Right atrium auricular region (tissue), 2 donors: ENCODE results near the gene C2orf81. TPM values are rescaled to one million over a fixed set of nuclear protein-coding genes. Genes with fewer than 3 reads are reported as not detected.
A peak's percentile ranks its signal among the peaks of the same experiment; 100 is the strongest.

Experiments
- DNase-seq: peaks from one replicate; pipeline ENCODE4 v3.0.0-alpha.2; 2019; ENCODE audit warnings: low spot score
- H3K27ac ChIP-seq, 2 donors: fragments of 200-600 bp; sonication (generic); 1 replicate in 1 of 2; 2 replicates in 1 of 2; pipeline ENCODE4 v1.5.1; 2016 to 2019
- H3K27me3 ChIP-seq, 2 donors: fragments of 200-600 bp; sonication (generic); one replicate each; pipeline versions ENCODE4 v1.5.1 to v1.6.0; 2017 to 2019
- H3K36me3 ChIP-seq: fragments of 200-600 bp; sonication (generic); one replicate; pipeline ENCODE4 v1.5.1; 2016
- H3K4me1 ChIP-seq, 2 donors: fragments of 200-600 bp; sonication (generic); one replicate each; pipeline versions ENCODE4 v1.5.1 to v1.6.0; 2017 to 2019
- H3K4me3 ChIP-seq, 2 donors: fragments of 200-600 bp; sonication (generic); 1 replicate in 1 of 2; 2 replicates in 1 of 2; pipeline ENCODE4 v1.5.1; 2017 to 2019; ENCODE audit warnings: mild to moderate bottlenecking in 1 of 2, moderate library complexity in 1 of 2
- H3K9me3 ChIP-seq, 2 donors: fragments of 200-600 bp; sonication (generic); one replicate each; pipeline ENCODE4 v1.5.1; 2019
- CTCF ChIP-seq, 2 donors: fragments of 200-600 bp; sonication (generic); IDR thresholded peaks; one replicate each; pipeline ENCODE4 v1.5.1; 2019; ENCODE audit warnings: antibody characterized with exemption in 2 of 2
- total RNA-seq, 2 donors: library from RNA; depleted of rRNA; stranded (reverse); fragments of >200 nt; gene quantifications; one replicate each; pipeline ENCODE4 v1.1.0, GENCODE V29; 2016

The C2orf81 gene
- total RNA-seq, 2 donors from 2014 or later = 0.94 to 1.0 TPM

GRCh38 chr2:74415762-74416395 lies 5.5 kb downstream of the C2orf81 start:
- H3K4me1 ChIP-seq = peaks cover 0 to 33% of the 10 kb centered on the region in 2 donors
- no peak for TF ChIP-seq CTCF (IDR thresholded peaks at IDR 0.05)
- no peak overlapping the region for H3K27ac ChIP-seq

GRCh38 chr2:74414881-74415761 lies 6.3 kb downstream of the C2orf81 start:
- Histone ChIP-seq H3K4me1 (peaks cover 0 to 30% of the 10 kb centered on the region in 2 donors), H3K27ac (peak overlapping the region; percentile 42 to 45), H3K36me3 (no peaks in the 10 kb centered on the region), H3K9me3 (no peaks in the 10 kb centered on the region), H3K27me3 (no peaks in the 10 kb centered on the region), H3K4me3 (peak overlapping the region; percentile 51 to 60)
- peak; percentile 31 to 70 for TF ChIP-seq CTCF (IDR thresholded peaks at IDR 0.05)
- DNase-seq = peak; percentile 70

More at GRCh38 chr2:74415762-74416395, 5.5 kb downstream of the C2orf81 start:
- no peak for DNase-seq
- peak overlapping the region; percentile 51 to 60 for H3K4me3 ChIP-seq
- H3K27me3 ChIP-seq = no peaks in the 10 kb centered on the region
- H3K36me3 ChIP-seq = no peaks in the 10 kb centered on the region
- H3K9me3 ChIP-seq = no peaks in the 10 kb centered on the region

- TF ChIP-seq CTCF (IDR thresholded peaks at IDR 0.05) = no peak
- H3K27ac ChIP-seq = peak overlapping the region; percentile 42 to 45
- no peaks in the 10 kb centered on the region for H3K9me3 ChIP-seq
- no peaks in the 10 kb centered on the region for H3K27me3 ChIP-seq
- peaks cover 0 to 30% of the 10 kb centered on the region in 2 donors for H3K4me1 ChIP-seq
- DNase-seq = no peak
- peak overlapping the region; percentile 51 to 60 for H3K4me3 ChIP-seq
- no peaks in the 10 kb centered on the region for H3K36me3 ChIP-seq
These were observed 7.0 kb downstream of the C2orf81 start for GRCh38 chr2:74414441-74414840.

GRCh38 chr2:74413001-74413698 lies 8.3 kb downstream of the C2orf81 start:
- TF ChIP-seq CTCF (IDR thresholded peaks at IDR 0.05) = no peak
- H3K27me3 ChIP-seq = no peaks in the 10 kb centered on the region
- no peak for DNase-seq
- H3K9me3 ChIP-seq = no peaks in the 10 kb centered on the region
- H3K4me1 ChIP-seq = peaks cover 0 to 23% of the 10 kb centered on the region in 2 donors
- H3K27ac ChIP-seq = no peak overlapping the region
- H3K36me3 ChIP-seq = no peaks in the 10 kb centered on the region
- H3K4me3 ChIP-seq = no peak overlapping the region

- no peaks in the 10 kb centered on the region for H3K27me3 ChIP-seq
- DNase-seq = no peak
- no peak for TF ChIP-seq CTCF (IDR thresholded peaks at IDR 0.05)
- H3K4me3 ChIP-seq = no peak overlapping the region
- H3K36me3 ChIP-seq = no peaks in the 10 kb centered on the region
- H3K9me3 ChIP-seq = no peaks in the 10 kb centered on the region
- H3K27ac ChIP-seq = no peak overlapping the region
- H3K4me1 ChIP-seq = no peaks in the 10 kb centered on the region
These were observed 13.7 kb downstream of the C2orf81 start for GRCh38 chr2:74407682-74408081.
